Right ventricle myocardium inferior (tissue), 1 donor: Measurements from ENCODE around the gene HBEGF. TPM values are rescaled to one million over a fixed set of nuclear protein-coding genes. Genes with fewer than 3 reads are reported as not detected.

Source experiments
- ATAC-seq: fragments of 200-7000 bp; cut with Tn5 transposase; one replicate; pipeline ENCODE4 v1.9.1; 2020; ENCODE audit warnings: mild to moderate bottlenecking, moderate library complexity
- DNase-seq: peaks from one replicate; pipeline ENCODE4 v3.0.0; 2021; ENCODE audit errors: missing footprints
- intact Hi-C: fragments of 100-400 bp; cut with DNase I; formaldehyde crosslinking; loops from one replicate; pipeline ENCODE4 v1.11.0; 2022
- total RNA-seq: library from RNA; stranded (reverse); fragmentation: NEBNext Ultra II Directional; extraction: Animal tissue kit (Norgen Biotek cat#: 25700); gene quantifications from one replicate; pipeline ENCODE4 v1.2.1, GENCODE V29; 2021
- donor health status: DM: no; HTN: yes; CAD: no; lungs with severe emphysema.

HBEGF gene
- total RNA-seq, 1 donor from 2014 or later = 20.2 TPM

DNA sequence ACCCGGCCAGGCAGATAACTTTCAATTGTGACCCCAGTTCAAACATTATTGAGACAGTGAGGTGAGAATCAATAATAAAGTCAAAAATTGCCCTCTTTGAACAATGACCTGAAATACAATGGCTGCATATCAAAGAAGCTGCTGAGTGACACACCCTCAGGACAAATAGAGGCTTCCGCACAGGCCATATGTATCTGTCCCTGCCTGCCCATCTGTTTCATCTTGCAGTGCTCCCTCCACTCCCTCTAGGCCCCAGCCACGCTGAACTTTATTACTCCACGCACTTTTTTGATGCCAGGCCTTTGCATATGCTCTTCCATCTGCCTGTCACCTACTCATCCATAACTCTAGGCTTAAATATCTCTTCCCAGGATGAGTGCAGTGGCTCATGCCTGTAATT, 27.6 kb downstream of the HBEGF start:
- DNase-seq (no peak), ATAC-seq (no peak)
- intact Hi-C loops = no loop called here

DNA sequence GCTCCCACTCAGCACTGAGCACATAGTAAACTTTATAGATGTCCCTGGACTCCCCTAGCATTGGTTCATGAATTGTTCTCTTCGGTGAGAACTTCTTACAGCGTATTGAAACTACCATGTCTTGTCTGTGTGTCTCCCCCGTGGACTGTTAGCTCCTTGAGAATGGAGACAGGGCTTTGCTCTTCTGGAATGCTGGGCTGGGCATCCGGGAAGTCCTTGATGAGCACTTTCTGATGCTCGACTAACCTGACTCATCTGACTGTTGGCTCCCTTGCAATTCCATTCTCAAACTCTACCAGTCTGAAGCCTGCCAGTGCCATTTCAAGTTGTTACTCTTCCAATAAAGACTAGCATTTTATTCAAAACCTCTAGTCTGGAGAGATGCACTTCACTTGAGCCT, 28.5 kb downstream of the HBEGF start:
- DNase-seq (no peak), ATAC-seq (no peak)
- intact Hi-C loops = no loop called here

GRCh38 chr5:140312791-140313189, 33.6 kb downstream of the HBEGF start:
- intact Hi-C loops = no loop called here
- DNase-seq = no peak
- no peak for ATAC-seq

DNA sequence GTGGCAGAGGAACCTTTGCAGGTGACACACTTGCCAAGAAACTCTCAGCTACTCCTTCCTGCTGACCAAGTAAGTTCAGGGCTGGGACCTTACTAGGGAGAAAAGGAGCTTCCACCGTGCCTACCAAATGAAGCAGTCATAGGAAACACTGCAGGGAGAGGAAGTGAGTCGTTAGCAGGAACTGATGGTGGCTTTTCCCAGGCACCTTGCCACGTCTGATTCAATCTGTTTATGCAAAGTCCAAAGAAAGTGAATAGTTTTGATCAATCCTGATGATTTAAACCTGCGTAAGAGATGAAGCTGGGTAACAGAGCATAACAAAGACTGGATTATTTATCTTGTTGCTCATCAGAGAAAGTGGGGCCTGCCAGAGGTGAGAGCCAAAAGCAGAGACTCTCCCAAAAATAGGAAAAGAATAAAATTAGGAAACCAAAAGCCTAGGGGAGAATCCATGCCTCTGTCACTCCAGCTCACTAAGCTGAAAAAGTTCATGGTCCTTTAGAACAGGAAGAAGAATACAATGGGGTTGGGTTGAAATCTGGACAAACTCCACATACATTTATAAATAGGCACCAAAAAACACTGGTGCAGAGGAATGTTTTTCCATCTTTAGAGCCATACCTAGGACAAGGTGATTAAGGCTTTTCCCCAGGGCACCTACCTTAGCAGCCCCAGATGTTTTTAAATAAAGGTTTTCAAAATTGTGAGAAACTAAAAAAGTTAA, 34.2 kb downstream of the HBEGF start:
- ATAC-seq (no peak), DNase-seq (no peak)
- intact Hi-C loops = no loop called here

DNA sequence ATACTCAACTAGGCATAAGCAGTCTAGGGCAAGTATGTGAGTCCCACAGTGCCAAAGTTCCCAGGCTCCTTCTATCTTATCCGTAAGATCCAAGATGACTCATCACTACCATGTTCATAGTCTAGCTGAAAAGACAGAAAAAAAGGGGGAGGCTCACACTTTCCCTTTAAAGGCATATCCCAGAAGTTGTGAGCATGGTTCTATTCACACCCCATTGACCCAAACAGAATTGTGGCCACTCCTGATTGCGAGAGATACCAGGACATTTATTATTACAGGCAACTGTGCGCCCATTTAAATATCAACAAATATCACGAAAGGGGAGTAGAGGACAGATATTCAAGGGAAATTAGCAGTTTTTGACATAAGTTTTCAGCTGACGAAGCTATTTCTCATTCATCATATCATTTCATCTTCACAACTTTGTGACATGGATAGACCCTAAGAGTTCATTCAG, 35.4 kb downstream of the HBEGF start:
- ATAC-seq (no peak), DNase-seq (no peak)
- intact Hi-C loops = no loop called here

DNA sequence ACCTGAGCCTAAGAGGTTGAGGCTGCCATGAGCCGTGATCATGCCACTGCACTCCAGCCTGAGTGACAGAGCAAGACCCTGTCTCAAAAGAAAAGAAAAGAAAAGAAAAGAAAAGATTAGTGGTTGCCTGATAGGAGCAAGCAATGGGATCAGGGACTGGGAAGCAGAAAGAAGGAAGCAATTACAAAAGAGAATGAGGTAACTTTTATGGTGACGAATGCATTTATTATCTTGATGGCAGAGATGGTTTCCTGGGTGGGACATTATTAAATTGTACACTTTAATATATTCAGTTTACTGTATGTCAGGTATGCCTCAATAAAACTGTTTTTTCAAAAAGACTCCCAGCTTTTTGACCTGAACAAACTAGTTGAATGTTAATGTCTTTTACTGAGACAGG, 36.0 kb downstream of the HBEGF start:
- ATAC-seq (no peak), DNase-seq (no peak)
- intact Hi-C loops = no loop called here

DNA sequence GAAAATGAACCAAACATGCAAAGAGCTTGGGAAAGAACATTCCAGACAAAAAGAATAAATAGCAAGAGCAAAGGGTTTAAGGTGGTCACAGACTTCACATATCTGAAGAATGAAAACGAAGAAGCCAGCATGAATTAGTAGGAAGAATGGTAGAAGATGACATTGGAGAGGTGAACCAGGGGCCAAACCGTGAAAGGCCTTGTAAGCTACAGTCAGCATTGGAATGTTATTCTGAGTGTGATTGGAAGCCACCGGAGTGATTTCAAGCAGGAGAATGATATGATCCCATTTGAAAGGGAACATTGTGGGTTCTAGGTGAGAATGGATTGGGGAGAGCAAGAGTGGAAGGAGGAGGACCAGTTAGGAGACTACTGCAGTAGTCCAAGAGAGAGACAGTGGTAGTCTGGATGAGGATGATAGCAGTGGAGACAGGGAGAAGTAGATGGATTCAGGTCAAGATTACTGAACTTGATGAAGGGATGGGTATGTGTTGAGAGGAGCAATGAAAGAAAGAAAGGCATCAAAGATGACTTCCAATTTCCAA, 36.6 kb downstream of the HBEGF start:
- intact Hi-C loops = no loop called here
- ATAC-seq (no peak), DNase-seq (no peak)

DNA sequence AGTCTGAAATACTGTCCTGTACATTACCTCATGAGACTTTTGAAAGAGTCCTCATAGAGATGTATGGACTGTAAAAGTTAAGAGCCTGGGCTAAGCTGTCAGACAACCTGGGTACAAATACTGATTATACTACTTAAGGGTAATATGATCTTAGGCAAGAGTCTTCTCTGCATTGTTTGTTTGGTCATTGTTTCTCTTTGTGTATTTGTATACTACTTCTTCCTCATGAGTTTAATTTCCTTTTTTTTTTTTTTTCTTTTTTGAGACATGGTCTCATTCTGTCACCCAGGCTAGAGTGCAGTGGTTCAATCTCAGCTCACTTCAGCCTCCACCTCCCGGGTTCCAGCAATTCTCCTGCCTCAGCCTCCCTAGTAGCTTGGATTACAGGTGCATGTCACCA, 40.9 kb downstream of the HBEGF start:
- ATAC-seq (no peak), DNase-seq (no peak)
- intact Hi-C loops = no loop called here

DNA sequence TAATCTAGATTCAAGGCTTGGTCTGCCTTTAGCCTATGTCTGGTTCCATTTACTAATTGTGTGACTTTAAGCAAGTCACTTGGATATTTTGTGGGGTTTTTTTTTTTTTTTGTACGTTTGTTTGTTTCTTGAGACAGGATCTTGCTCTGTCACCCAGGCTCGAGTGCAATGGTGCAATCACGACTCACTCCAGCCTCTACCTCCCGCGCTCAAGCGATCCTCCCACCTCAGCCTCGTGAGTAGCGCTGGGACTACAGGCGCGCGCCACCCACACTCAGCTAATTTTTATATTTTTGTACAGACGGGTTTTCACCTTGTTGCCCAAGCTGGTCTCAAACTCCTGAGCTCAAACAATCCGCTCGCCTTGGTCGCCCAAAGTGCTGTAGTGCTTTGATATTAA, 42.4 kb downstream of the HBEGF start:
- DNase-seq (no peak), ATAC-seq (no peak)
- intact Hi-C loops = loop anchor here (5.0 kb wide), 2 partner anchors 43 to 62 kb away; partner anchors contain the start of gene HBEGF

DNA sequence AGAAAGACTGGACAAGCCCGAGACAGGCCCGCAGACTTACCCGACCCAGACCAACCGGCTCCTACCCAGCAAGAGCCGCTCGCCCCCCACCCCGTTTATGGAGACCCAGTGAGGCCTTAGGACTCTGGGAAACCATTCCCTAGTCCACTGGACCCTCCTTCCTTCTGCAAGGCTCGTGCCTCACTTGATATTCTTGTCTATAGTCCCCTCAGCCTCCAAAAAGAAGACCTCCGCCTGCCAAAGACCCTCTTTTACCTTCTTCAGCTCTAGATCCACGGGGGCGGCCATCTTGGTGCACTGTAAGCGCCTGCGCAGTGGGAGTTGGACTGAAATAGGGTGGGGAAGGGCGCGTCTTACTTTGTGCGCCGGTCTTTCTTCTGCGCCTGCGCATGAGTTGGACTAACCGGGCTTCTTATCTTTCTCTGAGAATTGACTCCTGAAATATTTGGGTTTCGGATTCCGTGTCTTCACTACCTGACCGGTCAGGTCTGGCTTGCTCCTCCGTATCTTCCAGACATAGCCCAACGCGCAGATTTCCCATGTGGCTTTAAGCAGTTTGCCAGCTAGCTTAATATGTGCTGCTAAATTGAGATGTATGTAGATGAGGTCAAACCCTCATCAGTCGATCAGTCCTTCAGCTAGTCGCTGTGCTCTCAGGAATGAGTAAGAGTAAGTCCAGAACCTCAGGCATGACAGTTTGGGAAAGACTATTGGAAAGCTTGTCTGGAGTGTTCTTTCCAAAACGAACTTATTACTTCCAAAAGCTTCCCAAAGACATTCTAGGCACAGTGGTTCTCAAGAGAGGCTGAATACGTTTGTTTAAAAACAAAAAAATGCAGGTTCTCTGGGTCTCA, 43.4 kb downstream of the HBEGF start, which contains the start of gene PFDN1:
TSS of gene PFDN1 (minus strand) at position 316 of the 854 bp plus-strand sequence. CDS start at position 288, 28 bp downstream.
- intact Hi-C loops = loop anchor here (5.0 kb wide), 2 partner anchors 44 to 61 kb away; partner anchors contain the start of gene HBEGF
- peak; percentile 97 for DNase-seq
- ATAC-seq = peak; percentile 99

GRCh38 chr5:140301136-140301535, 45.3 kb downstream of the HBEGF start:
- intact Hi-C loops = loop anchor here (5.0 kb wide), 2 partner anchors 46 to 59 kb away; partner anchors contain the start of gene HBEGF
- ATAC-seq (no peak), DNase-seq (no peak)

DNA sequence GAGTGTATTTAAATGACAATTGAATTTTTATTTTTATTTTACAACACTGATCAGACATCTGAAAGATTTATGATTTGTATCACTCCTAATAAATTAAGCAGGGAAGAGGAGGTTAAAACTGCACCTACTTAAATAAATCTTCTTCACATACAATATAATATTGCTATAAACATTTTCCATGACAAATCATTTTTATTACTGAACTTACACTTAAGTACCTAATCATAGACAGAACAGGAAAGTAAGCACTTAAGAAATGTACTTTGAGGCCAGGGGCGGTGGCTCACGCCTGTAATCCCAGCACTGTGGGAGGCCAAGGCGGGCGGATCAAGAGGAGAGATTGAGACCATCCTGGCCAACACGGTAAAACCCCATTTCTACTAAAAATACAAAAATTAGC, 47.3 kb downstream of the HBEGF start:
- intact Hi-C loops = no loop called here
- DNase-seq (no peak), ATAC-seq (no peak)

DNA sequence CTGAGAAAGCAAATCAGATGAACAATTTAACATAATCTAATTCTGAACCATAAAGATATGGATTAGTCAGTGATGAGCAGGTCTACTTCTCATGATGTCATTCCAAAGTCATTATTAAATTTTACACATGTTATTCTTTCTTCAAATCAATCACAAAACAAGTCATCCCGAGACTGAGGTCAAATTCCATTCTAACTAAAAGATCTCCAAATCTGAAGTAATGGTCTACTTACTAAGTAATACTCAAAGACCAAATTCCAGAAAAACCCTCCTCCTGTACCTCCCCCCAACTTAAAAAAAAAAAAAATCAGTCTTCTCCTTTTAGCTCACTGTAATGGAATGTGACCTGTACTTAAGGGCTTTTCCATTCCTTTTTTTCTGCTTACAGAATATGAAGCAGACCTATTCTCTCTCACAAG, 48.2 kb downstream of the HBEGF start:
- ATAC-seq (no peak), DNase-seq (no peak)
- intact Hi-C loops = no loop called here

- ATAC-seq (no peak), DNase-seq (no peak)
- intact Hi-C loops = no loop called here
Observed at GRCh38 chr5:140297283-140297682, 49.1 kb downstream of the HBEGF start.

- ATAC-seq = no peak
- intact Hi-C loops = no loop called here
Observed at GRCh38 chr5:140296289-140296688, 50.1 kb downstream of the HBEGF start.

DNA sequence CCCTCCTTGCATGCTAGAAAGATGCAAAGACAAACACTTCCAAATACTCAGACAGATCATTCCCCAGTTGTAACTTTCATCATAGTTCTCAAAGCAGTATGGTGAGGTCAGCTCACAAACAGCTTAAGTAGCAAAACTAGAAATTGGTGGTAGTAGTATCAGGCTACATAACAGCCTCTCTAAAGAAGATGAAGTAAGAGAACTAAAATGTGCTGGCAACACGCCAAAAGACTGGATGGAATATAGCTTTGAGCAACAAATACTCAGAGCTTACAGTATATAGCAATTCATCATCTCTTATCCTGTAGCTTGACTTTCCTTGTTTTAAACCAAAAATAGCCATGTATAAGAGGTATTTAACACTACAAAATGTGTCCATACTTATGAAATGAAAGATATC, 51.0 kb downstream of the HBEGF start:
- DNase-seq = no peak
- intact Hi-C loops = no loop called here
- peak; percentile 67 for ATAC-seq

More at GRCh38 chr5:140296289-140296688, 50.1 kb downstream of the HBEGF start:
- no peak for DNase-seq

DNA sequence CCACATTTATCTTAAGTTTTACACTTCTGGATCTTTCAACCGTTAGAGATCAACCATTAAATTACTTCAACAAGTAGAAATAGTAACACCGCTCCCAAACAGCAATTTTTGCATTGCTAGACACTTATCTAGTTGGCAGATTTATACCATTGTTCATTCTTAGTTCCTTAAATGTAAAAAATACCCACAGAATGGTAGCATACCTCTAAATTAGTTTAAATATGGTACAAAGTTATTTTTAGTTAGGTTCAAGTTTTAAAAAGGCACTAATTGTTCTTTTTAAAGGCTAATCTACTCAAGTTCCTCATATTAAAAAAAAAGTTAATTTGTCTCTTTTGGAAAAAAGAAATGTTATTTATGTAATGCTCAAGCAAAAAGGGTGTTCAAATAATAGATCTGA, 51.6 kb downstream of the HBEGF start:
- DNase-seq (no peak), ATAC-seq (no peak)
- intact Hi-C loops = no loop called here

DNA sequence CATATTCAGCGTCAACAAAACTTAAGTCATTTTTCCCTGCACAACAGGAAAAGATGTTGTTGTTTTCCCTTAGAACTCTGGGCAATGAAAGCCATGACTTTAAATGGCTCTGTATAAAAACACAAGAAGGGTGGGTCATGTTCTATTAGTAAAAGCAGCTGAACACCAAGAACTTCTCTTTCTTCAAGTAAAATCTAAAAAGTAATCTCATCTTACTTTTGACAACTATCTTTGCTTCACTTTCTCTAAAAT, 52.6 kb downstream of the HBEGF start:
- DNase-seq = no peak
- intact Hi-C loops = no loop called here
- ATAC-seq = no peak

DNA sequence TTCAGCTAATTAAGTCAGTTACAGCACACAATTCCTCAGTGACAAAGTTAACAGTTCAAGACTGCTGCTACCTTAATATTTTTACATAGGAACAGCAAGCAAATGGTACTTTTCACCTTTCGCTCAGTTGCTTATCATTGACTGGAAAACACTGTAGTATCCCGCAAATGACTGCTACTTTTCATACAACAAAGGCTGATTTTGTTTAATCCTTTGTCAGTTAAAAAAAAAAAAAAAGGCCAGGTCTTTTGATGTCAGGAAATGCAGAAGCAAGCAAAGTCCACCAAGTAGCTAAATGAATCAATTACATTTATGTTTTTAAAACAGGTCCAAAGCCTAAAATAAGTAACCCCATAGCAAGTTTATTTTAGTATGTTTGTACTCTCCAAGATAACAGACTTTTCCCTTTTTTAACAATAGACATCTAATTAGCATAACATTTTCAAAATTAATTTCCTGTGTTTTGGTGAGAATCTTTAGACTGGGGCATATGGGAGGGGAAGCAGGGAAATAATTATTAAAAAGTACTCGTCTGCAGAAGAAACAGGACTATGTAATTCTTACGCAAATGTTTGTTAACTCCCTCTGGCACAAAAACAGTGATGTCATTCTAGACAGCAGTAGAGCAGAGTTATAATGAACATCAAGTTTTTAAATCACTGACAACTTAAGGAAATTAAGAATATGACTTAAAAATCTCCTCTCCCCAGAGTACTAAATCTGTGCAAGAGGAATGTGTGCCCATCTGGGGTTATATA, 53.1 kb downstream of the HBEGF start:
- intact Hi-C loops = no loop called here
- ATAC-seq = peak; percentile 50
- DNase-seq = no peak
